Central memory CD8-positive, alpha-beta T cell (primary cell): ENCODE measurements around the gene CT45A2.
"Not testable (repeated sequence)": the region's sequence is repeated elsewhere in the genome, so short reads cannot be mapped to it uniquely, and the experiment has no call there.

Experiments used
- ATAC-seq: fragments of 150-1000 bp; cut with Tn5 transposase; replicated peaks from 2 replicates; pipeline ENCODE4 v1.10.0; 2022; ENCODE audit warnings: mild to moderate bottlenecking, moderate FRiP score, moderate number of reproducible peaks; ENCODE audit not compliant: poor library complexity, severe bottlenecking; ENCODE audit errors: extremely low read depth
- DNase-seq, 2 donors: peaks; one replicate each; pipeline ENCODE4 v3.0.0; 2021; ENCODE audit warnings: low spot score in 2 of 2
- H3K27ac Mint-ChIP-seq: one replicate; pipeline ENCODE4 v1.8.0; 2022; ENCODE audit warnings: low read depth, mild to moderate bottlenecking, moderate library complexity, mixed read lengths
- H3K27me3 Mint-ChIP-seq: one replicate; pipeline ENCODE4 v1.8.0; 2022; ENCODE audit warnings: mixed read lengths
- H3K36me3 Mint-ChIP-seq: one replicate; pipeline ENCODE4 v1.8.0; 2022; ENCODE audit warnings: mild to moderate bottlenecking, moderate library complexity, mixed read lengths; ENCODE audit not compliant: insufficient read depth
- H3K4me1 Mint-ChIP-seq: one replicate; pipeline ENCODE4 v1.8.0; 2022; ENCODE audit warnings: mixed read lengths
- H3K4me3 Mint-ChIP-seq: one replicate; pipeline ENCODE4 v1.8.0; 2022; ENCODE audit warnings: mild to moderate bottlenecking, moderate library complexity, mixed read lengths
- H3K9me3 Mint-ChIP-seq: one replicate; pipeline ENCODE4 v1.8.0; 2022; ENCODE audit warnings: mixed read lengths

Gene CT45A2, protein sequence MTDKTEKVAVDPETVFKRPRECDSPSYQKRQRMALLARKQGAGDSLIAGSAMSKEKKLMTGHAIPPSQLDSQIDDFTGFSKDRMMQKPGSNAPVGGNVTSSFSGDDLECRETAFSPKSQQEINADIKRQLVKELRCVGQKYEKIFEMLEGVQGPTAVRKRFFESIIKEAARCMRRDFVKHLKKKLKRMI

DNA sequence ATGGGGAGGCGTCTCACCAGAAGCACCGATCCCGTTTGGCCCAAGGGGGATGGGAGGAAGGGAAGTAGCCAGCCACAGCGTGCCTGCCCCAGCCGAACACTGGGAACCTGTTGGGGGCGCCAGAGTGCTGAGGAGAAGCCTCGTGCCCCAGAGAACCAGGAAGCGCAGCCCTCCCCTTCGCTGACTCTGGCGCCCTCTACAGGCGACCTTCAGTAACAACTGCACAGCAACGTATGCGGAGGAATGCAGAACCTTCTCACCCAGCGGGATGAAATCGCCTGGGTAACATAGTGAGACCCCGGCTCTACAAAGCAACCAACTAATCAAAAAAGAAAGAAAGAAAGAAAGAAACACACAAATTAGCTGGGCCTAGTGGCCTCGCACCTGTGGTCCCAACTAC, at the start of gene CT45A2:
Gene CT45A2 (minus strand): TSS at position 101 of the 400 bp plus-strand sequence. CDS start 3,747 bp downstream, outside the sequence.
- H3K4me1 Mint-ChIP-seq, ATAC-seq, H3K4me3 Mint-ChIP-seq: not testable (repeated sequence)

DNA sequence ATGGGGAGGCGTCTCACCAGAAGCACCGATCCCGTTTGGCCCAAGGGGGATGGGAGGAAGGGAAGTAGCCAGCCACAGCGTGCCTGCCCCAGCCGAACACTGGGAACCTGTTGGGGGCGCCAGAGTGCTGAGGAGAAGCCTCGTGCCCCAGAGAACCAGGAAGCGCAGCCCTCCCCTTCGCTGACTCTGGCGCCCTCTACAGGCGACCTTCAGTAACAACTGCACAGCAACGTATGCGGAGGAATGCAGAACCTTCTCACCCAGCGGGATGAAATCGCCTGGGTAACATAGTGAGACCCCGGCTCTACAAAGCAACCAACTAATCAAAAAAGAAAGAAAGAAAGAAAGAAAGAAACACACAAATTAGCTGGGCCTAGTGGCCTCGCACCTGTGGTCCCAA, 34.6 kb upstream of the CT45A2 start, which contains the start of gene CT45A8:
Gene CT45A8 (minus strand): TSS at position 101 of the 400 bp plus-strand sequence. CDS start 3,755 bp downstream, outside the sequence.
- not testable (repeated sequence) for H3K27me3 Mint-ChIP-seq, H3K4me1 Mint-ChIP-seq, H3K4me3 Mint-ChIP-seq, H3K9me3 Mint-ChIP-seq, ATAC-seq, H3K36me3 Mint-ChIP-seq, H3K27ac Mint-ChIP-seq, DNase-seq

More for the DNA sequence above, at the start of gene CT45A2:
- not testable (repeated sequence) for DNase-seq, H3K36me3 Mint-ChIP-seq, H3K27me3 Mint-ChIP-seq, H3K27ac Mint-ChIP-seq, H3K9me3 Mint-ChIP-seq

DNA sequence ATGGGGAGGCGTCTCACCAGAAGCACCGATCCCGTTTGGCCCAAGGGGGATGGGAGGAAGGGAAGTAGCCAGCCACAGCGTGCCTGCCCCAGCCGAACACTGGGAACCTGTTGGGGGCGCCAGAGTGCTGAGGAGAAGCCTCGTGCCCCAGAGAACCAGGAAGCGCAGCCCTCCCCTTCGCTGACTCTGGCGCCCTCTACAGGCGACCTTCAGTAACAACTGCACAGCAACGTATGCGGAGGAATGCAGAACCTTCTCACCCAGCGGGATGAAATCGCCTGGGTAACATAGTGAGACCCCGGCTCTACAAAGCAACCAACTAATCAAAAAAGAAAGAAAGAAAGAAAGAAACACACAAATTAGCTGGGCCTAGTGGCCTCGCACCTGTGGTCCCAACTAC, 17.4 kb upstream of the CT45A2 start, which contains the start of gene CT45A7:
Gene CT45A7 (minus strand): TSS at position 101 of the 400 bp plus-strand sequence. CDS start 3,747 bp downstream, outside the sequence.
- not testable (repeated sequence) for DNase-seq, H3K36me3 Mint-ChIP-seq, H3K27ac Mint-ChIP-seq, H3K4me1 Mint-ChIP-seq, H3K9me3 Mint-ChIP-seq, H3K4me3 Mint-ChIP-seq, ATAC-seq, H3K27me3 Mint-ChIP-seq

DNA sequence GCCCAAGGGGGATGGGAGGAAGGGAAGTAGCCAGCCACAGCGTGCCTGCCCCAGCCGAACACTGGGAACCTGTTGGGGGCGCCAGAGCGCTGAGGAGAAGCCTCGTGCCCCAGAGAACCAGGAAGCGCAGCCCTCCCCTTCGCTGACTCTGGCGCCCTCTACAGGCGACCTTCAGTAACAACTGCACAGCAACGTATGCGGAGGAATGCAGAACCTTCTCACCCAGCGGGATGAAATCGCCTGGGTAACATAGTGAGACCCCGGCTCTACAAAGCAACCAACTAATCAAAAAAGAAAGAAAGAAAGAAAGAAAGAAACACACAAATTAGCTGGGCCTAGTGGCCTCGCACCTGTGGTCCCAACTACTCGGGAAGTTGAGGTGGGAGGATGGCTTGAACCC, 17.1 kb downstream of the CT45A2 start, which contains the start of gene CT45A6:
Gene CT45A6 (minus strand): TSS at position 101 of the 400 bp plus-strand sequence. CDS start 3,794 bp downstream, outside the sequence.
- ATAC-seq, DNase-seq, H3K4me3 Mint-ChIP-seq, H3K36me3 Mint-ChIP-seq, H3K27me3 Mint-ChIP-seq, H3K27ac Mint-ChIP-seq, H3K9me3 Mint-ChIP-seq, H3K4me1 Mint-ChIP-seq: not testable (repeated sequence)

DNA sequence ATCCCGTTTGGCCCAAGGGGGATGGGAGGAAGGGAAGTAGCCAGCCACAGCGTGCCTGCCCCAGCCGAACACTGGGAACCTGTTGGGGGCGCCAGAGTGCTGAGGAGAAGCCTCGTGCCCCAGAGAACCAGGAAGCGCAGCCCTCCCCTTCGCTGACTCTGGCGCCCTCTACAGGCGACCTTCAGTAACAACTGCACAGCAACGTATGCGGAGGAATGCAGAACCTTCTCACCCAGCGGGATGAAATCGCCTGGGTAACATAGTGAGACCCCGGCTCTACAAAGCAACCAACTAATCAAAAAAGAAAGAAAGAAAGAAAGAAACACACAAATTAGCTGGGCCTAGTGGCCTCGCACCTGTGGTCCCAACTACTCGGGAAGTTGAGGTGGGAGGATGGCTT, 34.4 kb downstream of the CT45A2 start, which contains the start of gene CT45A5:
Gene CT45A5 (minus strand): TSS at position 101 of the 400 bp plus-strand sequence. CDS start 3,774 bp downstream, outside the sequence.
- H3K4me1 Mint-ChIP-seq, ATAC-seq, DNase-seq, H3K27me3 Mint-ChIP-seq, H3K9me3 Mint-ChIP-seq, H3K4me3 Mint-ChIP-seq, H3K36me3 Mint-ChIP-seq, H3K27ac Mint-ChIP-seq: not testable (repeated sequence)

DNA sequence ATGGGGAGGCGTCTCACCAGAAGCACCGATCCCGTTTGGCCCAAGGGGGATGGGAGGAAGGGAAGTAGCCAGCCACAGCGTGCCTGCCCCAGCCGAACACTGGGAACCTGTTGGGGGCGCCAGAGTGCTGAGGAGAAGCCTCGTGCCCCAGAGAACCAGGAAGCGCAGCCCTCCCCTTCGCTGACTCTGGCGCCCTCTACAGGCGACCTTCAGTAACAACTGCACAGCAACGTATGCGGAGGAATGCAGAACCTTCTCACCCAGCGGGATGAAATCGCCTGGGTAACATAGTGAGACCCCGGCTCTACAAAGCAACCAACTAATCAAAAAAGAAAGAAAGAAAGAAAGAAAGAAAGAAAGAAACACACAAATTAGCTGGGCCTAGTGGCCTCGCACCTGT, 51.7 kb downstream of the CT45A2 start, which contains the start of gene CT45A3:
Gene CT45A3 (minus strand): TSS at position 101 of the 400 bp plus-strand sequence. CDS start 3,747 bp downstream, outside the sequence.
- H3K4me1 Mint-ChIP-seq, result not testable (repeated sequence)

More for the DNA sequence above, 51.7 kb downstream of the CT45A2 start, which contains the start of gene CT45A3:
- not testable (repeated sequence) for H3K4me3 Mint-ChIP-seq, DNase-seq, H3K27ac Mint-ChIP-seq, H3K36me3 Mint-ChIP-seq, H3K27me3 Mint-ChIP-seq, H3K9me3 Mint-ChIP-seq, ATAC-seq
